Testis (tissue), 3 donors: ENCODE results near the gene SMC1B. TPM values are rescaled to one million over a fixed set of nuclear protein-coding genes. Genes with fewer than 3 reads are reported as not detected.

Experiments used
- DNase-seq: peaks from one replicate; pipeline ENCODE4 v3.0.0-alpha.2; 2019
- H3K27ac ChIP-seq, 2 donors: fragments of 200-600 bp; sonication (generic); one replicate each; pipeline ENCODE4 v1.5.1; 2019
- H3K27me3 ChIP-seq: fragments of 200-600 bp; sonication (generic); one replicate; pipeline ENCODE4 v1.5.1; 2019
- H3K36me3 ChIP-seq: fragments of 200-600 bp; sonication (generic); one replicate; pipeline ENCODE4 v1.5.1; 2017; ENCODE audit warnings: low read depth; ENCODE audit errors: missing control alignments
- H3K4me1 ChIP-seq: fragments of 200-600 bp; sonication (generic); one replicate; pipeline ENCODE4 v1.5.1; 2019
- H3K4me3 ChIP-seq, 2 donors: fragments of 200-600 bp; sonication (generic); one replicate each; pipeline ENCODE4 v1.5.1; 2017 to 2019
- H3K9me3 ChIP-seq: fragments of 200-600 bp; sonication (generic); one replicate; pipeline ENCODE4 v1.5.1; 2017
- CTCF ChIP-seq, 3 experiments: fragments of 450-650 bp in 2 of 3; fragments of 200-600 bp in 1 of 3; sonication (generic) in 1 of 3; IDR thresholded peaks; one replicate each; pipeline ENCODE4 v1.5.1; 2016 to 2019; ENCODE audit warnings: antibody characterized with exemption in 3 of 3, mild to moderate bottlenecking in 2 of 3, moderate library complexity in 1 of 3
- POLR2A ChIP-seq: fragments of 450-650 bp; IDR thresholded peaks from one replicate; pipeline ENCODE4 v1.6.1; 2017; ENCODE audit warnings: antibody characterized with exemption, mild to moderate bottlenecking, moderate library complexity
- WGBS, 2 donors: methylation state at CpG; one replicate each; pipeline ENCODE4 v1.1.5; 2018; 5-methylcytosine and 5-hydroxymethylcytosine counted together
- intact Hi-C: fragments of 100-400 bp; cut with DNase I; formaldehyde crosslinking; loops from one replicate; pipeline ENCODE4 v1.15.1; 2023; ENCODE audit warnings: low total_unique reads
- polyA plus RNA-seq: library from polyadenylated mRNA; stranded (reverse); fragments of 350-450 nt; fragmentation: Illumina TruSeq; extraction: RNeasy Lipid Tissue Mini Kit (QIAGEN cat#74804); gene quantifications from one replicate; pipeline ENCODE4 v1.2.3, GENCODE V29; 2014; ENCODE audit warnings: low read depth, low replicate concordance; ENCODE audit not compliant: insufficient read depth
- total RNA-seq, 2 donors: library from RNA; depleted of rRNA; stranded (reverse); fragments of >200 nt; gene quantifications; one replicate each; pipeline ENCODE4 v1.2.3, GENCODE V29; 2016

SMC1B gene
- total and polyA plus RNA-seq, 3 donors from 2014 or later: 10.1 to 46.8 (median 24.7) TPM

- 87 to 91% methylated on average over 5 of the region's 5 CpGs for WGBS, 2 donors
- Histone ChIP-seq H3K27ac (no peak overlapping the region), H3K4me3 (no peak overlapping the region), H3K4me1 (no peaks in the 10 kb centered on the region), H3K36me3 (no peaks in the 10 kb centered on the region), H3K27me3 (no peaks in the 10 kb centered on the region), H3K9me3 (no peaks in the 10 kb centered on the region)
- intact Hi-C loops: no loop called here
- no peak for DNase-seq
- no peak for TF ChIP-seq POLR2A
- no peak for TF ChIP-seq CTCF (IDR thresholded peaks at IDR 0.05)
Measured at GRCh38 chr22:45399712-45400445, 13.5 kb downstream of the SMC1B start.

DNA sequence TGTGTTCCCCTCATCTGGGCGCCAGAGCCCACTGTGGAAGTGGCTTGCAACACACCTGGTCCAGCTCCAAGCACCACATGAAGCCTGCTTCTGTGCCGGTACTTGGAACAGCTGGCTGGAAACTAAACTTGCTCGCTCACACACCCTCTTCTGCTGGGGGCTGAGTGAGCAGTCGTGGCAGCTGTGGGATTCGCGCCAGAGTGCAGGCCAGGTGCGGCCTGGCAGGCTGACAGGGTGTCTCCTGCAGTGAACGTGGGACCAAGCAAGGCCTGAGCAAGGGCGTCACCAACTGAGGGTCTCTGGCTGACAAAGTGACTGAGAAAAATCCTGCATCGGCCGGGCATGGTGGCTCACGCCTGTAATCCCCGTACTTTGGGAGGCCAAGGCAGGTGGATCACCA lies 15.2 kb downstream of the SMC1B start:
- no peak for DNase-seq
- Histone ChIP-seq H3K9me3 (no peaks in the 10 kb centered on the region), H3K27me3 (no peaks in the 10 kb centered on the region), H3K36me3 (no peaks in the 10 kb centered on the region), H3K27ac (no peak overlapping the region), H3K4me3 (no peak overlapping the region), H3K4me1 (no peaks in the 10 kb centered on the region)
- TF ChIP-seq POLR2A: no peak
- TF ChIP-seq CTCF (IDR thresholded peaks at IDR 0.05): no peak
- 94 to 96% methylated on average over 9 to 13 of the region's 13 CpGs for WGBS, 2 donors
- intact Hi-C loops: no loop called here

DNA sequence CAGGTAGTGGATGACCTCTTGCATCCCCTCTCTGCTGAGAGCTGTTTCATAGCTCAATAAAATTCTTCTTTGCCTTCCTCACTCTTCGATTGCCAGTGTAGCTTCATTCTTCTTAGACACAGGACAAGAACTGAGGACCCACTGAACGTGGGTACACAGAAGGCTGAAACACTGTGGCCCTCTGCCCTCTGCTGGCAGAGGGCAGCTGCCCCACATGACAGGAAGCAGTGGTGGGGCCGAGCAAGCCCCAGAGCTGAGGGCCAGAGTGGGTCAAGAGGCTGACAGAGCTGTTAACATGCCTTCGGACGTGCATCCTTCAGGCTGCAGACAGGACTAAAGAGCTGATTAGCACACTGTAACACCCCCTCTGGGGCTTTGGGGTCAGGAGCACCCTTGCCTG lies 15.6 kb downstream of the SMC1B start:
- H3K4me1 ChIP-seq: no peaks in the 10 kb centered on the region
- H3K27ac ChIP-seq: no peak overlapping the region
- H3K9me3 ChIP-seq: no peaks in the 10 kb centered on the region
- no peaks in the 10 kb centered on the region for H3K36me3 ChIP-seq
- DNase-seq: no peak
- no peaks in the 10 kb centered on the region for H3K27me3 ChIP-seq
- no peak for TF ChIP-seq POLR2A
- no peak for TF ChIP-seq CTCF (IDR thresholded peaks at IDR 0.05)
- 94 to 95% methylated on average over 3 to 5 of the region's 5 CpGs for WGBS, 2 donors
- intact Hi-C loops: no loop called here
- no peak overlapping the region for H3K4me3 ChIP-seq

GRCh38 chr22:45389546-45389945 lies 23.9 kb downstream of the SMC1B start:
- WGBS, 2 donors: 85 to 94% methylated on average over 3 of the region's 3 CpGs
- Histone ChIP-seq H3K9me3 (no peaks in the 10 kb centered on the region), H3K27ac (no peak overlapping the region), H3K4me1 (no peaks in the 10 kb centered on the region), H3K27me3 (no peaks in the 10 kb centered on the region), H3K4me3 (no peak overlapping the region), H3K36me3 (no peaks in the 10 kb centered on the region)
- intact Hi-C loops: no loop called here
- DNase-seq: no peak
- TF ChIP-seq CTCF (IDR thresholded peaks at IDR 0.05) (no peak), POLR2A (no peak)

DNA sequence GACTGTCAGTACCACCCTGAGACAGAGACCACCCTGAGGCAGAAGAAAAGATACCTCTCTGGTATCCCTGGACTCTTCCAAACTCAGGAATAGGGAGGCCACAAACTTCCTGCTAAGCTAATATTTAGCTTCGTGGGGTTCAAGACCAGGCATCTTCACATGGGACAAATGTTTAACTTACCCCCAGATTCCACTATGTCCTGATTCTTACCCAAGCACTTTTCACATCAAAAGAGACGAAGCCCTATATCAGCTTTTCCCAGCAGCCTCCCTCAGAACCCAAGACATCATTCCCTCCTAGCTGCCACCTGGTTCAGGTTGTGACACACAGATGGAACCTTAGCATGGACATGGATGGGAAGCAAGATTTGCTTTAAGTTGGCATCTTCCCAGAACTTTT lies 32.1 kb downstream of the SMC1B start:
- no peak for TF ChIP-seq CTCF (IDR thresholded peaks at IDR 0.05)
- no peak for TF ChIP-seq POLR2A
- no peak overlapping the region for H3K27ac ChIP-seq
- DNase-seq: no peak
- H3K4me1 ChIP-seq: no peaks in the 10 kb centered on the region
- H3K9me3 ChIP-seq: no peaks in the 10 kb centered on the region
- intact Hi-C loops: no loop called here
- H3K36me3 ChIP-seq: no peaks in the 10 kb centered on the region
- H3K4me3 ChIP-seq: no peak overlapping the region
- 95 to 97% methylated on average over 2 of the region's 2 CpGs for WGBS, 2 donors
- H3K27me3 ChIP-seq: no peaks in the 10 kb centered on the region
